HG02870 (cell line): Measurements from ENCODE around the gene CCDC85C.

ENCODE experiments used
- ATAC-seq: cut with Tn5 transposase; IDR thresholded peaks from one replicate; pipeline ENCODE4 v1.9.1; 2021; ENCODE audit warnings: mild to moderate bottlenecking, moderate library complexity; ENCODE audit not compliant: unreplicated experiment

CCDC85C gene

DNA sequence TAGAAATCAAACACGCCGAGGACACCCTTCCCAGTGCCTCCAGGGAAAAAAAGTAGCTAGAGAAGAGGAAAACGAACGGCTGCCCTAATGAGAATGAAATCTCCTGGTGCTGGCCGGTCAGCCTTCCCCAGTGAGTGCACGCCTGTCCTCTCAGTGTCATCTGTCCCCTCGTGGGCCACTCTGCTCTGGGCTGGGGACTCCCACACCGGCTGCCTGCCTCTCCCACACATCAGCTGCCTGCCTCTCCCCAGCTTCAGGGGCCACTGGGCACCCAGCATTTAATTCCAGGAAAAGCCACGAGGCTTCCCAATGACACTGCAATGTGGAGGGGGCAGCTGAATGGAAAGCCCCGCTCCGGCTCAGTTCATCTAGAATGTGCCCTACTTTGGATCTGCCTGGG, 59.0 kb downstream of the CCDC85C start:
- ATAC-seq, result no peak

DNA sequence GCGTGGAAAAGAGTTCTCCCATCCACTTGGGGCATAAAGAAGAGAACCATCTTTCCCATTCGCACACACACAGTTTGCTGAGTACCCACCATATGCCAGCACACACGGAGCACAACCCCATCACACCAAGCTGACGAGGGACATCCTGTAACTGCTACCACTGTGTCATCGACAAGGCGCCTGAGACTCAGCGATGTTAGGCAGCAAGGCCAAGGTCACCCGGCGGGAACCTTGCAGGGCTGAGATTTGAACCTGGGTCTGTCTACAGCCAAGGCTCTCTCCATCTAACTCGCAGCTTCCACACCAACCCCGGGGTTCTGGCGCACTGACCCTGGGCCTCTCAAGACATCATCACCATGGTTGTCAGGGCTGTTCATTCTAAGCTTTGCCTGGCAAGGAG, 60.0 kb downstream of the CCDC85C start:
- no peak for ATAC-seq

DNA sequence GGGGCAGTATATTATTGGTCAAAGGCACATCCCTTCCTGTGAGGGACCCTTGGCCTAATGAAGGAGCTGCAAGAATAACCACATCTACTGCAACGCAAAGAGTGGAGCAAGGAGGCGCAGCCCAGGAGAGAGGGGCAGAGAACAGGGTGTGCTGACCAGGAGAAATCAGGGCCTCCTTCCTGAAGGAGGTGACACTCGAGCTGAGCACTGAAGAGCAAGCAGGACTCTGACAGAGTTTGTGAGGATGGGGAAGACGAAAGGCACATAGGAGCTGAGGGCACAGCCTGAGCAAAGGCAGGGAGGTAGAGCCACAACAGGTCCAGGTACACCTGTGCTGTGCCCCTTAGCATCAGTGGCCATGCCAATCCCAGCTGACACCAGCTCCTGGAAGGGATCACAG, 60.6 kb downstream of the CCDC85C start:
- ATAC-seq, result no peak

GRCh38 chr14:99542566-99542965, 61.4 kb downstream of the CCDC85C start:
- no peak for ATAC-seq

- no peak for ATAC-seq
Measured at GRCh38 chr14:99541677-99542470, 62.1 kb downstream of the CCDC85C start.

DNA sequence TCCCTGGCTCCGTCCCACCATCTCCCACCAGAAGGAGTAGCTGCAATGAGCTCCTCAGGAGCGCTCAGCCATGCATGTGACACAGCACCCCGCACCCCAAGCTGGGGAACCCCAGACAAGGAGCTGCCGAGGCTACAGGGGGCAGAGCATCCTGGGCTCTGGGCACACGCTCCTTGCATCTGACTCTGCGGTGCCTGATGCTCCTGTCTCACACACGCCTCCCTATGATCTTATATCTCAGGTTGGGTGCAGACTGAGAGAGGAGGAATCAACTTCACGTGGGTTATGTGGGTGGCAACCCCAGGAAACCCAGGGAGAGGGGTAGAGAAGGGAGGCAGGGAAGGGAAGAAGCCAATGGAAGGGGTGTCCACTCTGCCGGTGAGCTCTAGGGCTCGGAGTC, 62.8 kb downstream of the CCDC85C start:
- ATAC-seq, result no peak

- ATAC-seq, result no peak
Measured at GRCh38 chr14:99540196-99541032, 63.6 kb downstream of the CCDC85C start.

- no peak for ATAC-seq
Measured at GRCh38 chr14:99539491-99539890, 64.5 kb downstream of the CCDC85C start.

DNA sequence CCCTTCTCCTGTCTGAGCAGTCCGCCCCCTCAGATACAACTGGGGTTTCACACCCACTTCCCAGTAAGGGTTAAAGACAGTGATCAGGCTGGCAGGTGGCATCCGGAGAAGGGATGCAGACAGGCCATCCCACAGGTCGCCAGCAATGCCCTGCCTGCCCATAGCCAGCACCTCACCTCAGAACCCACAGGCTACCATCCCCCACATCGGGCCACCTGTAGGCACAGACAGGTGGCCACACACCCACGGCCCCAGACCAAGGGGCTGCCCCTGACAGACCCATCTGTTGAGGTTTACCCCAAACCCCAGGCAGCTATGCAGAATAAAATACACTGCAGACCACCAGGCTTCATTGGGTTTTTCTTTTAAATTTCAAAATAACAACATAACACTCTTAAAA, 65.3 kb downstream of the CCDC85C start:
- ATAC-seq, result no peak

DNA sequence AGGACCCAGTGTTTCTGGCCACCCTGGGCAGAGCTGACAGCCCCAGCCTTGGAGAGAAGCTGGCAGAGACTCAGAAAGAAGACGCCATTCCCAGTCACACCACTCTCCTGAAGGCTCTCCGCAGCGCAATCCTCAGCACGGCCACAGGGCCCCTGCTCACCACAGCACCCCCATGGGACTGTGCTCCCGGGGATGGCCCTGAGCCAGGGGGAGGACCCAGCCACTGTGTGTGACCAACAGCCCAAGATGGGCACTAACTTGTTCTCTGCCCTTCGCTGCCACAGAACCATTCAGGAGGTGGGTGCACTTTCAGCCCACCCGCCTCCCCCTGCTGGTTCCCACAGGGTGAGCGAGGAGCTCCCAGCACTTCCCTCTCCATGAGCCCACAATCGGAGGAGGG, 65.7 kb downstream of the CCDC85C start:
- no peak for ATAC-seq

- no peak for ATAC-seq
Measured at GRCh38 chr14:99537399-99537798, 66.6 kb downstream of the CCDC85C start.

- no peak for ATAC-seq
Measured at GRCh38 chr14:99535908-99536778, 67.9 kb downstream of the CCDC85C start.

- ATAC-seq, result no peak
Measured at GRCh38 chr14:99535448-99535847, 68.6 kb downstream of the CCDC85C start.

DNA sequence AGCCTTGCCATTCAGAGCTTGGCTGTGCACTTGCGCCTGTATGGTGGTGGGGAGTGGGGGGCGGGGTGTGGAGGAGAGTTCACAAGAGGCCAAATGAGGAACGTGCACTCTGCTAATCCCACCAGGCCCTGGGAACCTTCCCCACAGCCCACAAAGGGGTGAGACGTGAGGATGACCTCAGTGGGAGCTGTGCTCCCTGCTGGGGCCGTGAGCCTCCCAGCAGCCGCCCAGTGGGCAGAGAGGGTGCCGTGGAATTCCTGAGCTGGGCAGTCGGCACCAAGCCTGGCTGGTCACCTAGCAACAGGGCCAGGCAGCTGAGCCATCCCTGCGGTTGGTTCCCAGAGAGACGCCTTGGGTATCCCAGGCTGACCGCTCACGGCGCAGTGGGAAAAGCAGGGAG, 69.1 kb downstream of the CCDC85C start:
- ATAC-seq, result no peak

DNA sequence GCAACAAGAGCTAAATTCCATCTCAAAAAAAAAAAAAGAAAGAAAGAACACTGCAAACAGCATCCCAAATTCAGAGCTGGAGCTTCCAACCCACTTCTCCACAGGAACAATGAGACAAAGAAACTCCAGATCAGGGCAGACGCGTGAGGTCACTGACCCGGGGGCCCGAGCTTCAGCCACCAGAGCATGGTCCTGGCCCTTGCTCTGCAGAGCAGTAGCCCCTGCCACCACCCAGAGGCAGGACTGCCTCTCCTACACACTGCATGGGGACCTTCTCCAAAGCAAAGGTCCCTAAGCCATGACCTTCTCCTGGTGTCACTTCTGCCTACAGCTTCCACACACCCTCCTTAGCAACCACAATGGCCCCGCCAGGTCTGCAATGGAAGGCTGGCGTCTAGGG, 69.7 kb downstream of the CCDC85C start:
- no peak for ATAC-seq

DNA sequence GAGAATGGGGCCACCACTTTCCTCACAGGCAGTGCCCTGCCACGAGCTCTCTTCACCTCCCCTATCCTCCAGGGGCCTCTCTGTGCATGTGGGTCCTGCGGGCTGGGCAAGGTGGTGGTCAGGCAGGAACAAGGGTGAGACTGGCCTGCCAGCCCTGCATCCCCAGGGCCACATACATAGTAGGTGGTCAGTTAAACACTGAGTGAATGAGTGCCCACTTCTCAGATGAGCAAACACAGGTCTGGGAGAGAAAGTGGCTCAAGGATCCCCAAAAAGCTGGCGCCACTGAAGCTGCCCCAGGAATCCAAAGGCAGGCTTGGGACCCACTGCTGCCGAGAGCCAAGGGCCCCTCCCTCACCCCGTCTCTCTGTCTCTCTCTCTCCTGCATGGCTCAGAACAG, 71.7 kb downstream of the CCDC85C start:
- ATAC-seq, result no peak

- no peak for ATAC-seq
Measured at GRCh38 chr14:99531251-99532096, 72.5 kb downstream of the CCDC85C start.

GRCh38 chr14:99530407-99531155, 73.4 kb downstream of the CCDC85C start:
- no peak for ATAC-seq

GRCh38 chr14:99529899-99530298, 74.1 kb downstream of the CCDC85C start:
- no peak for ATAC-seq
